Measurements from ENCODE around the gene HPCAL1.

DNA sequence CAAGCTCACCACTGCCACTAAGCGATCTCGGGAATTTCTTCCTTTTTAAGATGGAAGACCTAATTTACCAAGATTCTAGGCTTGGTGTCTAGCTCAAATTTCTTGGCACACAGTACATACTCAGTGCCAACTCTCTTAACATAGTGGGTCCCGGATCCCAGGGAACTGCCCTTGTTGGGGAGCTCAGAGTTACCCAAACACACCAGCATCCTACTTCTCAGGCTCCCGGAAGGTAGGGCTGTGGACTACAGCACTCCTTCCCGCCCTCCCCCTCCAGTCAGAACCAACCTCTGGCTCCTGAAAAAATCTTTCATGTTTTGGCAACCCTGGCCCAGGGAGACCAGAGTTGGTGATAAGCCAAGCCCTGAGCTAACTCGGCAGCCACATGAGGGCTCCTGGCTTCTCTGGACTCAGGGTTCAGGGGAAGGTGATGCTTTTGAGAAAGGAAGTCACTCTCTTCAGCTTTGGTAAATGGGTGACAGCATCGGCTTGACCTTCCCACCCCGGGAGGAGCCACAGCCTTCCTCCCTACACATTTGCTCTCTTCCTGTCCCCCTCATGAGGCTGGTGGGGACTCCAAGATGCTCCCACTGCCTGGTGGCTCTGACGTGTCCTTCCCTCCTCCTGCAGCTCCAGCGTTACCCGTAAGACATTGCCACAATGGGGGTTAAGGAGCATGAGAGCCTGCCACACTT, 136.6 kb downstream of the HPCAL1 start:
- TF ChIP-seq CTCF (IDR thresholded peaks at IDR 0.05) (no peak), POLR2A (IDR thresholded peaks at IDR 0.05) (no peak)
